GM12878 (cell line): ENCODE results near the gene ATF2. TPM values are rescaled to one million over a fixed set of nuclear protein-coding genes. Genes with fewer than 3 reads are reported as not detected.

Experiments used
- ATAC-seq: fragments of 200-7000 bp; cut with Tn5 transposase; 3 replicates; pipeline ENCODE4 v1.9.1; 2020; ENCODE audit warnings: mild to moderate bottlenecking, moderate library complexity
- BruUV-seq: library from RNA; stranded (reverse); fragments of 400-500 nt; replicated peaks from 2 replicates; lab custom pipeline; 2021; lab: Mats Ljungman, UMichigan
- CTCF ChIA-PET: fragments of 300-600 bp; sonication (Branson Sonifier 250); formaldehyde crosslinking; extraction: SDS; loops from one replicate; lab custom pipeline; 2021; ENCODE audit warnings: inconsistent platforms; lab: Yijun Ruan, JAX
- POLR2A ChIA-PET: fragments of 350-600 bp; formaldehyde crosslinking; extraction: SDS; loops from one replicate; lab custom pipeline; 2021; ENCODE audit warnings: inconsistent platforms; lab: Charles Lee
- RAD21 ChIA-PET: fragments of 300-600 bp; sonication (Branson Sonifier 250); formaldehyde crosslinking; loops from one replicate; lab custom pipeline; 2023; ENCODE audit warnings: antibody characterized with exemption; ENCODE audit not compliant: unreplicated experiment; lab: Charles Lee
- SMC1A ChIA-PET: fragments of 300-600 bp; sonication (Branson Sonifier 250); formaldehyde crosslinking; loops from one replicate; lab custom pipeline; 2023; ENCODE audit not compliant: unreplicated experiment, uncharacterized antibody; lab: Charles Lee
- DNase-seq: peaks from one replicate; pipeline ENCODE4 v3.0.0-alpha.2; 2011; ENCODE audit warnings: low read depth, low spot score
- FAIRE-seq: peaks from 3 replicates; lab custom pipeline; 2011; peaks lifted over from hg19 to GRCh38; lab: Jason Lieb, UNC
- H2AFZ ChIP-seq: 2 replicates; pipeline ENCODE4 v1.6.0; 2011; ENCODE audit warnings: low read depth, low read length, control low read depth; ENCODE audit not compliant: control insufficient read depth
- H3K27ac ChIP-seq: 2 replicates; pipeline ENCODE4 v1.5.1; 2011; ENCODE audit warnings: control low read depth; ENCODE audit not compliant: control insufficient read depth, insufficient read depth
- H3K27me3 ChIP-seq, 2 experiments: replicated peaks in 1 of 2; 2 replicates each; pipeline versions ENCODE4 v1.6.0 to v1.6.1; 2011; ENCODE audit warnings: low read length in 1 of 2; ENCODE audit not compliant: control insufficient read depth in 2 of 2, insufficient read depth in 2 of 2
- H3K36me3 ChIP-seq, 2 experiments: 2 replicates each; pipeline ENCODE4 v1.5.1; 2011; ENCODE audit warnings: low read length in 1 of 2; ENCODE audit not compliant: control insufficient read depth in 2 of 2, insufficient read depth in 2 of 2
- H3K4me1 ChIP-seq: 2 replicates; pipeline ENCODE4 v1.6.1; 2011; ENCODE audit warnings: mild to moderate bottlenecking, low read length, moderate library complexity, mixed read lengths; ENCODE audit not compliant: control insufficient read depth, insufficient read depth
- H3K4me2 ChIP-seq: 2 replicates; pipeline ENCODE4 v1.6.0; 2011; ENCODE audit warnings: control low read depth; ENCODE audit not compliant: control insufficient read depth, insufficient read depth
- H3K4me3 ChIP-seq: fragments of 200-600 bp; sonication (generic); 2 replicates; pipeline ENCODE4 v1.5.1; 2016
- H3K79me2 ChIP-seq: 2 replicates; pipeline ENCODE4 v1.6.0; 2011; ENCODE audit warnings: low read length; ENCODE audit not compliant: control insufficient read depth, insufficient read depth
- H3K9ac ChIP-seq: 2 replicates; pipeline ENCODE4 v1.8.0; 2011; ENCODE audit warnings: low read length, control low read depth, mixed read lengths; ENCODE audit not compliant: control insufficient read depth, insufficient read depth
- H3K9me3 ChIP-seq: replicated peaks from 3 replicates; pipeline ENCODE4 v1.5.1; 2011; ENCODE audit warnings: mild to moderate bottlenecking, low read length; ENCODE audit not compliant: control insufficient read depth, insufficient read depth
- H4K20me1 ChIP-seq: 2 replicates; pipeline ENCODE4 v1.6.0; 2011; ENCODE audit not compliant: control insufficient read depth, insufficient read depth
- FOXK2 ChIP-seq: fragments of 450-650 bp; IDR thresholded peaks from 2 replicates; pipeline ENCODE4 v1.6.1; 2017; ENCODE audit warnings: mild to moderate bottlenecking, moderate library complexity
- JUND ChIP-seq: IDR thresholded peaks from 2 replicates; pipeline ENCODE4 v1.6.1; 2012; ENCODE audit warnings: low read depth, mild to moderate bottlenecking, low read length, improper control_type of control experiment, moderate library complexity
- MYB ChIP-seq: fragments of 150-350 bp; IDR thresholded peaks from 2 replicates; pipeline ENCODE4 v1.6.1; 2014; ENCODE audit warnings: mild to moderate bottlenecking, low read depth, low read length, borderline replicate concordance
- POLR2A ChIP-seq: IDR thresholded peaks from 2 replicates; pipeline ENCODE4 v1.6.1; 2011; ENCODE audit warnings: low read depth, mild to moderate bottlenecking, low read length
- SMC3 ChIP-seq: IDR thresholded peaks from 2 replicates; pipeline ENCODE4 v1.6.1; 2011; ENCODE audit warnings: low read length, improper control_type of control experiment, borderline replicate concordance
- TAF1 ChIP-seq: IDR thresholded peaks from 2 replicates; pipeline ENCODE4 v1.6.1; 2011; ENCODE audit warnings: mild to moderate bottlenecking, low read depth, low read length, borderline replicate concordance
- TBL1XR1 ChIP-seq: IDR thresholded peaks from 2 replicates; pipeline ENCODE4 v1.6.1; 2012; ENCODE audit warnings: low read depth, low read length, improper control_type of control experiment
- YY1 ChIP-seq: IDR thresholded peaks from 2 replicates; pipeline ENCODE4 v1.6.1; 2011; ENCODE audit warnings: low read depth, mild to moderate bottlenecking, low read length
- ZNF217 ChIP-seq: fragments of 450-650 bp; IDR thresholded peaks from 2 replicates; pipeline ENCODE4 v1.6.1; 2017; ENCODE audit warnings: antibody characterized with exemption, mild to moderate bottlenecking
- WGBS: methylation state at CpG from one replicate; pipeline ENCODE4 v1.1.6; 2016; ENCODE audit warnings: low lambda C conversion rate; ENCODE audit not compliant: insufficient replicate concordance, insufficient coverage; ENCODE audit errors: missing lambda C conversion rate; 5-methylcytosine and 5-hydroxymethylcytosine counted together
- in situ Hi-C: fragments of 300-500 bp; cut with MboI; formaldehyde crosslinking; loops from 9 replicates; pipeline ENCODE4 v1.14.3; 2018; ENCODE audit warnings: mixed read lengths
- intact Hi-C: fragments of 100-400 bp; cut with micrococcal nuclease; formaldehyde crosslinking; loops from one replicate; pipeline ENCODE4 v1.14.2; 2022; ENCODE audit not compliant: unreplicated experiment
- polyA plus RNA-seq, 11 experiments: library from polyadenylated mRNA; depleted of rRNA in 4 of 11; unstranded in 6 of 11; stranded (reverse) in 5 of 11; fragments of >200 nt; fragmentation: Nextera tagmentation in 4 of 11; fragmentation: Illumina TruSeq in 1 of 11; extraction: Ambion mirVana in 4 of 11; extraction: Trizol in 1 of 11; gene quantifications; 1 replicate in 1 of 11; 2 replicates in 10 of 11; pipeline versions ENCODE4 v1.2.1 to v1.2.3, GENCODE V29; 2011 to 2016; ENCODE audit warnings: inconsistent platforms in 2 of 11, missing spikeins in 2 of 11, low read depth in 1 of 11
- total RNA-seq, 4 experiments: library from RNA; depleted of rRNA in 3 of 4; stranded (reverse); fragments of >200 nt in 3 of 4; fragmentation: Illumina TruSeq in 1 of 4; extraction: Trizol in 1 of 4; gene quantifications; 2 replicates each; pipeline versions ENCODE4 v1.2.1 to v1.2.3, GENCODE V29; 2013 to 2021
- TF ChIP-seq, protein P1 (sequence below): fragments of 450-650 bp; IDR thresholded peaks from 2 replicates; pipeline ENCODE4 v1.6.1; 2017; ENCODE audit warnings: borderline replicate concordance
- TF ChIP-seq, protein P2 (sequence below), 3 experiments: IDR thresholded peaks in 2 of 3; conservative IDR thresholded peaks in 1 of 3; 2 replicates each; pipeline ENCODE4 v1.5.1; 2011; ENCODE audit warnings: low read depth in 3 of 3, low read length in 3 of 3, mild to moderate bottlenecking in 3 of 3, control low read depth in 2 of 3, moderate library complexity in 2 of 3, inconsistent platforms in 1 of 3, mixed read lengths in 1 of 3; ENCODE audit not compliant: control insufficient read depth in 2 of 3, insufficient read depth in 1 of 3; ENCODE audit errors: extremely low read depth in 1 of 3

ATF2 gene
- total and polyA plus RNA-seq, 10 of the 15 experiments (the other 5 are each of a cell fraction or from before 2014, with no cell fraction given) = 10.3 to 78.0 (median 36.0) TPM

DNA sequence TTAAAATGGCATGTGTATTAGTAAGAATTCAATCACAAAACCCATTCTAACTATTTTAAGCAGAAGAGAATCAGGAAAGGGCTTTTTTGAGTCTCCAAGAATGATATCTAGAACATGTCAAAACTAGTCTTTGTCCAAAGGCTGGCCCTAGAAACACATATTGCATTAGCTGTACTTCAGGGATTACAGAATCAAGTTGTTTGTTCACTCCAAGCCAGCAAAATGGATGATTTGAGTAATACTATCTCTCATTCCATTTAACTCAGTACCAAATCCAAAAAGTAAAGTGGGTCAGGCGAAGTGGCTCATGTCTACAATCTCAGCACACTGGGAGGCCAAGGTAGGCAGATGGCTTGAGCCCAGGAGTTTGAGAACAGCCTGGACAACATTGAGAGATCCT, 41.3 kb downstream of the ATF2 start (continued):
- TF ChIP-seq JUND = no peak
- no peak for TF ChIP-seq TBL1XR1

DNA sequence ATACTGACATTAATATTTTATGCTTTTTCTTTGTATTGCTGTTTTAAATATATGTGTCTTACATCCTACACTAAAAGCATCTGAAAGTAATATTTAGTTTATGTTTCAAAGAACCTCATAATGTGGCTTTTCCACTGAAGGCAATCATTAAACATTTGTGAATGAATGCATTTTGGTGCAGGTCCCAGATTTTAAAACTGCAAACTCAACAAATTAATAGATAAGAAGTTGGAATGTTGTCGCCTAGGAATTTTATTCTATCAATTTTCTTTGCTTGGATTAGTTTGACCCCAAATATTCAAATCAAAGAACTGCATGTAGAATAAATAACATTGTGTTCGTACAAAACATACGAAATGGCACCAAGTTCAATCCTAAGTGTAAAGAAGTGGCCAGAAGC, 44.7 kb downstream of the ATF2 start:
- Histone ChIP-seq H3K27ac (no peak overlapping the region), H3K4me2 (no peak overlapping the region), H3K27me3 (no peaks in the 10 kb centered on the region), H3K36me3 (peaks cover 0 to 18% of the 10 kb centered on the region in 2 experiments; a peak in 2 of 4 replicates), H3K4me3 (no peak overlapping the region), H3K79me2 (no peaks in the 10 kb centered on the region; the same call in 1 of the 2 replicates), H2AFZ (no peak overlapping the region), H3K9me3 (no peaks in the 10 kb centered on the region), H4K20me1 (no peaks in the 10 kb centered on the region), H3K9ac (no peak overlapping the region), H3K4me1 (no peaks in the 10 kb centered on the region)
- WGBS = 96% methylated on average over 3 of the region's 3 CpGs
- ATAC-seq (no peak), FAIRE-seq (no peak), DNase-seq (no peak)
- no TSS peak for BruUV-seq
- RAD21 ChIA-PET = no interaction called here
- intact Hi-C loops = no loop called here
- CTCF ChIA-PET = no interaction called here
- POLR2A ChIA-PET = no interaction called here
- SMC1A ChIA-PET = interaction anchor here (0.8 to 3.1 kb wide), 2 partner anchors 9 to 15 kb away, joined by 4 to 12 read pairs; no protein-coding TSS in a partner anchor
- no peak for TF ChIP-seq YY1
- in situ Hi-C loops = no loop called here

DNA sequence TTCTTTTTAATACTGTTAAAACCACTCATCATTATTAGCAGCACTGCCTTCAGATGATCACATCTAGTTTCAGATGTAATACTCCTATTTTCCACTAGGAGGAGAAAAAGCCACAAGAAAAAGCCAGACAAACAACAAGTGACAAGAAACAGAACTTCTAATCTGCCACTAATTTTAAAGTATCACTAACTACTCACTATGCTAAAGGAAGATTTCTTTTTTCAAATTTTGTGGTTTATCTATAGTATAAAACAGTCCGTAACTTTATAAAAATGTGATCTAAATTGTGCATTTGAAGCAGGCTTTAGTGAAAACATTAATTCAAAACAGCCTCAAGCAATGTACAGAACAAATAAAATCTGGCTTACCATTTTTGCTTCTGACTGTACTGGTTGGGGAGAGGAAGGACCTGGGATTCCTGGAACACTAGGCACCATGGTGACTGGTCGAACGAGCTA, 56.8 kb downstream of the ATF2 start:
- DNase-seq = peak; percentile 7
- no TSS peak for BruUV-seq
- CTCF ChIA-PET = interaction anchor here (0.7 to 3.2 kb wide), 10 partner anchors 9 to 410 kb away, joined by 3 to 12 read pairs (median 4); no protein-coding TSS in a partner anchor
- TF ChIP-seq, protein P1, sequence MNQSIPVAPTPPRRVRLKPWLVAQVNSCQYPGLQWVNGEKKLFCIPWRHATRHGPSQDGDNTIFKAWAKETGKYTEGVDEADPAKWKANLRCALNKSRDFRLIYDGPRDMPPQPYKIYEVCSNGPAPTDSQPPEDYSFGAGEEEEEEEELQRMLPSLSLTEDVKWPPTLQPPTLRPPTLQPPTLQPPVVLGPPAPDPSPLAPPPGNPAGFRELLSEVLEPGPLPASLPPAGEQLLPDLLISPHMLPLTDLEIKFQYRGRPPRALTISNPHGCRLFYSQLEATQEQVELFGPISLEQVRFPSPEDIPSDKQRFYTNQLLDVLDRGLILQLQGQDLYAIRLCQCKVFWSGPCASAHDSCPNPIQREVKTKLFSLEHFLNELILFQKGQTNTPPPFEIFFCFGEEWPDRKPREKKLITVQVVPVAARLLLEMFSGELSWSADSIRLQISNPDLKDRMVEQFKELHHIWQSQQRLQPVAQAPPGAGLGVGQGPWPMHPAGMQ = no peak
- TF ChIP-seq FOXK2 (no peak), TAF1 (no peak), POLR2A (no peak), MYB (no peak), SMC3 (peak; percentile 59; the same call in 1 of the 2 replicates), ZNF217 (no peak)
- TF ChIP-seq, protein P2, sequence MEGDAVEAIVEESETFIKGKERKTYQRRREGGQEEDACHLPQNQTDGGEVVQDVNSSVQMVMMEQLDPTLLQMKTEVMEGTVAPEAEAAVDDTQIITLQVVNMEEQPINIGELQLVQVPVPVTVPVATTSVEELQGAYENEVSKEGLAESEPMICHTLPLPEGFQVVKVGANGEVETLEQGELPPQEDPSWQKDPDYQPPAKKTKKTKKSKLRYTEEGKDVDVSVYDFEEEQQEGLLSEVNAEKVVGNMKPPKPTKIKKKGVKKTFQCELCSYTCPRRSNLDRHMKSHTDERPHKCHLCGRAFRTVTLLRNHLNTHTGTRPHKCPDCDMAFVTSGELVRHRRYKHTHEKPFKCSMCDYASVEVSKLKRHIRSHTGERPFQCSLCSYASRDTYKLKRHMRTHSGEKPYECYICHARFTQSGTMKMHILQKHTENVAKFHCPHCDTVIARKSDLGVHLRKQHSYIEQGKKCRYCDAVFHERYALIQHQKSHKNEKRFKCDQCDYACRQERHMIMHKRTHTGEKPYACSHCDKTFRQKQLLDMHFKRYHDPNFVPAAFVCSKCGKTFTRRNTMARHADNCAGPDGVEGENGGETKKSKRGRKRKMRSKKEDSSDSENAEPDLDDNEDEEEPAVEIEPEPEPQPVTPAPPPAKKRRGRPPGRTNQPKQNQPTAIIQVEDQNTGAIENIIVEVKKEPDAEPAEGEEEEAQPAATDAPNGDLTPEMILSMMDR (IDR thresholded peaks at IDR 0.05 in 2 of 3, conservative IDR thresholded peaks at IDR 0.05 in 1 of 3; ENCODE audit: control insufficient read depth in 2 of 3, extremely low read depth in 1 of 3, insufficient read depth in 1 of 3, low read depth in 3 of 3, low read length in 3 of 3) = peak; percentile 62 to 69 (median 67)

More for the DNA sequence above, 56.8 kb downstream of the ATF2 start:
- in situ Hi-C loops = no loop called here
- RAD21 ChIA-PET = interaction anchor here (1.0 to 1.8 kb wide), 2 partner anchors 11 to 69 kb away, joined by 3 to 5 read pairs; no protein-coding TSS in a partner anchor
- Histone ChIP-seq H3K27ac (no peak overlapping the region), H3K79me2 (no peaks in the 10 kb centered on the region), H3K27me3 (no peaks in the 10 kb centered on the region), H3K9ac (no peak overlapping the region), H2AFZ (no peak overlapping the region), H3K4me1 (no peaks in the 10 kb centered on the region), H4K20me1 (no peaks in the 10 kb centered on the region; the same call in 1 of the 2 replicates), H3K4me2 (no peak overlapping the region), H3K36me3 (peaks cover 0 to 16% of the 10 kb centered on the region in 2 experiments; a peak in 2 of 4 replicates), H3K4me3 (no peak overlapping the region), H3K9me3 (no peaks in the 10 kb centered on the region)
- ATAC-seq (peak; percentile 83), FAIRE-seq (peak; percentile 57)
- 94% methylated on average over 3 of the region's 3 CpGs for WGBS
- SMC1A ChIA-PET = interaction anchor here (0.9 to 1.5 kb wide), 7 partner anchors 26 to 140 kb away, joined by 3 to 5 read pairs (median 3); no protein-coding TSS in a partner anchor
- POLR2A ChIA-PET = no interaction called here
- intact Hi-C loops = loop anchor here (1.0 kb wide), 2 partner anchors 76 to 171 kb away; no protein-coding TSS in a partner anchor
